PC-3 (cell line): ENCODE results near the gene TMPRSS13. TPM values are rescaled to one million over a fixed set of nuclear protein-coding genes. Genes with fewer than 3 reads are reported as not detected.

Source experiments
- ATAC-seq: fragments of 200-7000 bp; cut with Tn5 transposase; 2 replicates; pipeline ENCODE4 v1.9.1; 2020; ENCODE audit warnings: mild to moderate bottlenecking, moderate library complexity
- BruUV-seq: library from RNA; stranded (reverse); fragments of 400-500 nt; replicated peaks from 2 replicates; lab custom pipeline; 2021; lab: Mats Ljungman, UMichigan
- CTCF ChIA-PET: fragments of 300-600 bp; sonication (Branson Sonifier 250); formaldehyde crosslinking; loops from one replicate; lab custom pipeline; 2022; ENCODE audit warnings: antibody characterized with exemption; lab: Charles Lee
- POLR2A ChIA-PET: fragments of 300-600 bp; sonication (Branson Sonifier 250); formaldehyde crosslinking; loops from one replicate; lab custom pipeline; 2022; ENCODE audit warnings: antibody characterized with exemption; ENCODE audit not compliant: unreplicated experiment; lab: Charles Lee
- DNase-seq: peaks from one replicate; pipeline ENCODE4 v3.0.0-alpha.2; 2015
- H2AFZ ChIP-seq: fragments of 300-600 bp; sonication (generic); 2 replicates; pipeline ENCODE4 v1.6.0; 2016; ENCODE audit warnings: antibody characterized with exemption, low read length
- H3F3A ChIP-seq: fragments of 300-600 bp; sonication (generic); one replicate; pipeline ENCODE4 v1.6.0; 2017; ENCODE audit warnings: antibody characterized with exemption, low read length, control low read depth, mild to moderate bottlenecking; ENCODE audit not compliant: unreplicated experiment
- H3K27ac ChIP-seq: fragments of 300-600 bp; sonication (generic); 2 replicates; pipeline ENCODE4 v1.5.1; 2016; ENCODE audit warnings: mild to moderate bottlenecking, low read length
- H3K27me3 ChIP-seq: fragments of 300-600 bp; sonication (generic); 2 replicates; pipeline ENCODE4 v1.6.1; 2016; ENCODE audit warnings: low read length, mixed read lengths
- H3K36me3 ChIP-seq: fragments of 300-600 bp; sonication (generic); 2 replicates; pipeline ENCODE4 v1.6.1; 2016; ENCODE audit warnings: low read depth, mixed run types, low read length, mixed read lengths
- H3K4me1 ChIP-seq: fragments of 300-600 bp; sonication (generic); 2 replicates; pipeline ENCODE4 v1.5.1; 2016; ENCODE audit warnings: low read length; ENCODE audit not compliant: insufficient read depth
- H3K4me2 ChIP-seq: fragments of 300-600 bp; sonication (generic); 2 replicates; pipeline ENCODE4 v1.6.0; 2016; ENCODE audit warnings: low read length
- H3K4me3 ChIP-seq: fragments of 300-600 bp; sonication (generic); 2 replicates; pipeline ENCODE4 v1.5.1; 2016; ENCODE audit warnings: mild to moderate bottlenecking, low read length, mixed read lengths
- H3K79me2 ChIP-seq: fragments of 300-600 bp; sonication (generic); 2 replicates; pipeline ENCODE4 v1.6.1; 2017; ENCODE audit warnings: low read length, mixed read lengths
- H3K9ac ChIP-seq: fragments of 300-600 bp; sonication (generic); 2 replicates; pipeline ENCODE4 v1.6.0; 2016; ENCODE audit warnings: mild to moderate bottlenecking, low read length
- H3K9me2 ChIP-seq: fragments of 300-600 bp; sonication (generic); replicated peaks from 2 replicates; pipeline ENCODE4 v1.6.1; 2016; ENCODE audit warnings: mixed run types, low read length, mixed read lengths
- H3K9me3 ChIP-seq: fragments of 300-600 bp; sonication (generic); 2 replicates; pipeline ENCODE4 v1.6.1; 2016; ENCODE audit warnings: low read length, mixed read lengths
- H4K20me1 ChIP-seq: fragments of 300-600 bp; sonication (generic); 2 replicates; pipeline ENCODE4 v1.6.1; 2016; ENCODE audit warnings: low read length, mixed read lengths
- EZH2 ChIP-seq: fragments of 300-600 bp; sonication (generic); IDR thresholded peaks from one replicate; pipeline ENCODE4 v1.6.1; 2017; ENCODE audit warnings: antibody characterized with exemption, mild to moderate bottlenecking, low read length; ENCODE audit not compliant: unreplicated experiment
- EZH2phosphoT487 ChIP-seq: fragments of 300-600 bp; sonication (generic); IDR thresholded peaks from 2 replicates; pipeline ENCODE4 v1.6.1; 2018; ENCODE audit warnings: mild to moderate bottlenecking, antibody characterized with exemption, low read length, borderline replicate concordance
- intact Hi-C: fragments of 100-400 bp; cut with micrococcal nuclease; formaldehyde crosslinking; loops from 2 replicates; pipeline ENCODE4 v1.9.0; 2023
- total RNA-seq: library from RNA; depleted of rRNA; stranded (reverse); fragments of >200 nt; gene quantifications from 2 replicates; pipeline ENCODE4 v1.2.3, GENCODE V29; 2014
- TF ChIP-seq, protein P1 (sequence below): fragments of 300-600 bp; sonication (generic); conservative IDR thresholded peaks from 2 replicates; pipeline ENCODE4 v1.5.1; 2017; ENCODE audit warnings: antibody characterized with exemption, low read depth, mild to moderate bottlenecking, low read length

Gene TMPRSS13
- total RNA-seq, 1 experiment from 2014 or later, result 2.9 TPM

DNA sequence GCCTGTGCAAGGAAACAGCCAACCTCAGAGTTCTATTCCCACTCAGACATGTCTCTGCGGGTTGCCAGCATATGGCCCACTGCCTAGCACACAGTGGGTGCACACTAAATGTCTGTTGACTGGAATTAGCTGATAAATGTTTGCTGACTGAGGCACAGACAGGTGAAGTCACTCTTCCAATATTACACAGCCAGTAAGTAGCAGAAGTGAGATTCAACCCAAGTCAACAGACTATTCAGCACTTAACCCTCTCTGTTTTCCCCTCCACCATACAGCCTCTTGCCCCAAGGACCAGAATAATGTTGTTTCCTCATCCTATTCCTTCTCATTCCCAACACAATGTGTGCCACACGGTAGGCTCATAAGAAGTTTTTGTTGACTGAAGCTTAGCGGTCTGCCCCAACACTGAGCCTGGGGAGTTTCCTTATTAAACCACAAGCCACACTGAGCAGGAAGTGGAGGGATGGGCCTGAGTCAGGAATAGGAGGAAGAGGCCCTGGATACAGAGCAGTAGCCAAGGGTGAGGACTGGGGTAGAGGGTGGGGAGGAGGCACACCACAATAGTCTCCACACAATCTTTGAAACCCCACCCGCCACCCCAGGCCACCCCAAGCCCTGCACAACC is 41.3 kb upstream of the TMPRSS13 start:
- Histone ChIP-seq H3F3A (no peaks in the 10 kb centered on the region), H2AFZ (no peak overlapping the region), H3K27ac (no peak overlapping the region), H3K36me3 (no peaks in the 10 kb centered on the region), H3K4me2 (no peak overlapping the region), H3K4me1 (no peaks in the 10 kb centered on the region; the same call in 1 of the 2 replicates), H4K20me1 (no peaks in the 10 kb centered on the region), H3K9me3 (no peaks in the 10 kb centered on the region), H3K9ac (no peak overlapping the region), H3K27me3 (peaks cover 67% of the 10 kb centered on the region), H3K79me2 (no peaks in the 10 kb centered on the region), H3K9me2 (no peaks in the 10 kb centered on the region), H3K4me3 (no peak overlapping the region)
- ATAC-seq, result peak; percentile 22; the same call in 1 of the 2 replicates
- ChIA-PET POLR2A (no interaction called here), CTCF (no interaction called here)
- intact Hi-C loops, result no loop called here
- TF ChIP-seq, protein P1, sequence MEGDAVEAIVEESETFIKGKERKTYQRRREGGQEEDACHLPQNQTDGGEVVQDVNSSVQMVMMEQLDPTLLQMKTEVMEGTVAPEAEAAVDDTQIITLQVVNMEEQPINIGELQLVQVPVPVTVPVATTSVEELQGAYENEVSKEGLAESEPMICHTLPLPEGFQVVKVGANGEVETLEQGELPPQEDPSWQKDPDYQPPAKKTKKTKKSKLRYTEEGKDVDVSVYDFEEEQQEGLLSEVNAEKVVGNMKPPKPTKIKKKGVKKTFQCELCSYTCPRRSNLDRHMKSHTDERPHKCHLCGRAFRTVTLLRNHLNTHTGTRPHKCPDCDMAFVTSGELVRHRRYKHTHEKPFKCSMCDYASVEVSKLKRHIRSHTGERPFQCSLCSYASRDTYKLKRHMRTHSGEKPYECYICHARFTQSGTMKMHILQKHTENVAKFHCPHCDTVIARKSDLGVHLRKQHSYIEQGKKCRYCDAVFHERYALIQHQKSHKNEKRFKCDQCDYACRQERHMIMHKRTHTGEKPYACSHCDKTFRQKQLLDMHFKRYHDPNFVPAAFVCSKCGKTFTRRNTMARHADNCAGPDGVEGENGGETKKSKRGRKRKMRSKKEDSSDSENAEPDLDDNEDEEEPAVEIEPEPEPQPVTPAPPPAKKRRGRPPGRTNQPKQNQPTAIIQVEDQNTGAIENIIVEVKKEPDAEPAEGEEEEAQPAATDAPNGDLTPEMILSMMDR, result no peak
- TF ChIP-seq EZH2, result no peak
- no peak for TF ChIP-seq EZH2phosphoT487
- no TSS peak for BruUV-seq
- DNase-seq, result peak; percentile 46

DNA sequence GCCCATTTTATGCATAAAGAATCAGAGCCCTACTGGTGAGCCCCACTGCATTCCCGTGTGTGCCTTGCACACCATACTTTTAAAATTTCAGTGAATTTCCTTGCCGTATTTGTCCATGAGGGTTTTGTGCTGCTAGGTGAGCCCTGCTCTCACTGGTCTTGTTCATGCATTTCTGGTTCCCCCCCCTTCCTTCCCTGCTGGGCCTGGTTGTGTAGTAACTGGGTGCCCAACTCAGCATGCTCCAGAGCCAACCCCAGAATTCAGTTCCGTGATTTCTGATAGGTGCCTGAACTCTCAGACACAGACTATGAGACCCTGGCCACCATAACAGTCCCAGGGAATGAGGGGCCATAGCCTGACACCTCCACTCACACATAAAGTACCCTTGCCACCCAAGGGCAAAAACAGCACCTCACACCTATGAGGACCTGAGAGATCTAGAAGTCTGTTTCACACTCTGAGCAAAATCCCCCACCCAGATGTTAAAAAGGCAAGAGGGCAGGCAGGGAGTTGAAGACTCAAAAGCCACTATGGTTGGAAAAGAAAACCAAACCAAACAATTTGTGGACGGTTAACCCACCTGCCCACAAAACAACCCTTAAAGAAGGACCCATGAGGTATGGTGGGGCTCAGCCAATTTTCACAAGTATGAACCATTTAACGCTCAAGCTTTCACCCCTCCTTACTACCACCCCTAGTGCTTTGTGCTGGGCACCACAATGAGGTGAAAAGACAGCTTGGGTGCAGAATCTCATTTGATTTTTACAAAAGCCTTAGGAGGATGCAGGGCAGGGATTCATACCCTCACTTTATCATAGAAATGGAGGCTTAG is 40.2 kb upstream of the TMPRSS13 start:
- Histone ChIP-seq H4K20me1 (no peaks in the 10 kb centered on the region), H3K9me2 (no peaks in the 10 kb centered on the region), H3K27me3 (peaks cover 69% of the 10 kb centered on the region), H3F3A (no peaks in the 10 kb centered on the region), H3K4me3 (no peak overlapping the region), H3K4me2 (no peak overlapping the region), H3K79me2 (no peaks in the 10 kb centered on the region), H2AFZ (no peak overlapping the region), H3K9me3 (no peaks in the 10 kb centered on the region), H3K9ac (no peak overlapping the region), H3K4me1 (no peaks in the 10 kb centered on the region; the same call in 1 of the 2 replicates), H3K27ac (no peak overlapping the region), H3K36me3 (no peaks in the 10 kb centered on the region)
- ChIA-PET POLR2A (no interaction called here), CTCF (no interaction called here)
- ATAC-seq (no peak), DNase-seq (no peak)
- TF ChIP-seq, protein P1, result no peak
- TF ChIP-seq EZH2phosphoT487 (no peak), EZH2 (no peak)
- BruUV-seq, result no TSS peak
- intact Hi-C loops, result no loop called here

DNA sequence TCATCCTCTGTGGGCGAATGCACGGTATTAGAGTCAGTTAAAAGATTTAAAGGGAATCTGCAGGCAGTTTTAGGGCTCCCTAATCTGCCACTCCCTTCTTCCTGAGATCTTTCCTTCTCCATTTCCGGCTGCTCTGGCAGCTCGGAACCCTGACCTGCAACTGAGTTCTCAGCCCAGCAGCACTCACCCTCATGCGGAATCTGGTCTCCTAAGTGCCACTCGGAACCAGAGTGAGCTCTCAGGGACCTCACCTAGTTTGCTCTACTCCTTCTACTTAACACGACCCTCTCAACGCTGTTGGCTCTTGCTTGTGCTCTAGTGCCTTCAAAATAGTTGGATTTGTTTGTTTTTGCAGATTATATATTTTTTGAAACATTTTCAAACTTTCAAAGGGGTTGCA is 37.7 kb upstream of the TMPRSS13 start:
- H3K9ac ChIP-seq, result no peak overlapping the region
- no peaks in the 10 kb centered on the region for H4K20me1 ChIP-seq
- DNase-seq (no peak), ATAC-seq (no peak)
- H3K4me3 ChIP-seq, result no peak overlapping the region
- POLR2A ChIA-PET, result no interaction called here
- BruUV-seq, result no TSS peak
- H3K36me3 ChIP-seq, result no peaks in the 10 kb centered on the region
- H3K79me2 ChIP-seq, result no peaks in the 10 kb centered on the region
- TF ChIP-seq EZH2 (no peak), EZH2phosphoT487 (no peak)
- TF ChIP-seq, protein P1, result no peak
- CTCF ChIA-PET, result no interaction called here
- no peaks in the 10 kb centered on the region; the same call in 1 of the 2 replicates for H3K4me1 ChIP-seq
- H3F3A ChIP-seq, result no peaks in the 10 kb centered on the region
- H3K9me3 ChIP-seq, result no peaks in the 10 kb centered on the region
- H3K4me2 ChIP-seq, result no peak overlapping the region
- intact Hi-C loops, result no loop called here
- no peak overlapping the region for H2AFZ ChIP-seq
- H3K27ac ChIP-seq, result no peak overlapping the region
- H3K27me3 ChIP-seq, result peaks cover 79% of the 10 kb centered on the region
- H3K9me2 ChIP-seq, result no peaks in the 10 kb centered on the region
